HEK293T (cell line): ENCODE data around the gene ADCY10.
"Not testable (repeated sequence)": the region's sequence is repeated elsewhere in the genome, so short reads cannot be mapped to it uniquely, and the experiment has no call there.

Source experiments
- CTCF ChIA-PET: fragments of 350-600 bp; formaldehyde crosslinking; extraction: SDS; loops from one replicate; lab custom pipeline; 2021; ENCODE audit warnings: antibody characterized with exemption, inconsistent platforms; lab: Yijun Ruan, JAX
- POLR2A ChIA-PET: fragments of 350-600 bp; formaldehyde crosslinking; extraction: SDS; loops from one replicate; lab custom pipeline; 2020; ENCODE audit warnings: antibody characterized with exemption, inconsistent platforms; lab: Yijun Ruan, JAX
- DNase-seq: peaks from one replicate; pipeline ENCODE4 v3.0.0; 2012; ENCODE audit warnings: mixed read lengths; ENCODE audit errors: extremely low spot score
- ARNT ChIP-seq: fragments of 450-650 bp; IDR thresholded peaks from 2 replicates; pipeline ENCODE4 v1.6.1; 2017; ENCODE audit warnings: mild to moderate bottlenecking
- BHLHE40 ChIP-seq: fragments of 450-650 bp; IDR thresholded peaks from 2 replicates; pipeline ENCODE4 v1.6.1; 2016; ENCODE audit warnings: mild to moderate bottlenecking, moderate library complexity, borderline replicate concordance
- CTBP1 ChIP-seq: fragments of 450-650 bp; IDR thresholded peaks from 2 replicates; pipeline ENCODE4 v1.6.1; 2016; ENCODE audit warnings: borderline replicate concordance
- ELF4 ChIP-seq: fragments of 450-650 bp; IDR thresholded peaks from 2 replicates; pipeline ENCODE4 v1.6.1; 2017; ENCODE audit warnings: antibody characterized with exemption
- FOXA1 ChIP-seq: fragments of 450-650 bp; IDR thresholded peaks from 2 replicates; pipeline ENCODE4 v1.6.1; 2016; ENCODE audit warnings: mild to moderate bottlenecking
- FOXK2 ChIP-seq: fragments of 450-650 bp; IDR thresholded peaks from 2 replicates; pipeline ENCODE4 v1.6.1; 2016; ENCODE audit warnings: mild to moderate bottlenecking
- FOXM1 ChIP-seq: fragments of 450-650 bp; IDR thresholded peaks from 2 replicates; pipeline ENCODE4 v1.6.1; 2017; ENCODE audit warnings: mild to moderate bottlenecking, borderline replicate concordance
- HDGF ChIP-seq: fragments of 450-650 bp; IDR thresholded peaks from 2 replicates; pipeline ENCODE4 v1.6.1; 2017; ENCODE audit warnings: antibody characterized with exemption, borderline replicate concordance
- L3MBTL2 ChIP-seq: fragments of 450-650 bp; conservative IDR thresholded peaks from 2 replicates; pipeline ENCODE4 v1.6.1; 2016; ENCODE audit warnings: mild to moderate bottlenecking
- LEF1 ChIP-seq: fragments of 450-650 bp; IDR thresholded peaks from 2 replicates; pipeline ENCODE4 v1.6.1; 2017; ENCODE audit warnings: mild to moderate bottlenecking, borderline replicate concordance
- NFRKB ChIP-seq: fragments of 450-650 bp; IDR thresholded peaks from 2 replicates; pipeline ENCODE4 v1.6.1; 2016; ENCODE audit warnings: mild to moderate bottlenecking, moderate library complexity
- SP1 ChIP-seq: fragments of 450-650 bp; IDR thresholded peaks from 2 replicates; pipeline ENCODE4 v1.6.1; 2017
- SUZ12 ChIP-seq: fragments of 450-650 bp; IDR thresholded peaks from 2 replicates; pipeline ENCODE4 v1.6.1; 2016; ENCODE audit warnings: mild to moderate bottlenecking
- TARDBP ChIP-seq: fragments of 450-650 bp; IDR thresholded peaks from 2 replicates; pipeline ENCODE4 v1.6.1; 2016
- ZNF384 ChIP-seq: fragments of 450-650 bp; IDR thresholded peaks from 2 replicates; pipeline ENCODE4 v1.6.1; 2016
- TF ChIP-seq, protein P1 (sequence below): fragments of 450-650 bp; IDR thresholded peaks from 2 replicates; pipeline ENCODE4 v1.6.1; 2016

Gene ADCY10

DNA sequence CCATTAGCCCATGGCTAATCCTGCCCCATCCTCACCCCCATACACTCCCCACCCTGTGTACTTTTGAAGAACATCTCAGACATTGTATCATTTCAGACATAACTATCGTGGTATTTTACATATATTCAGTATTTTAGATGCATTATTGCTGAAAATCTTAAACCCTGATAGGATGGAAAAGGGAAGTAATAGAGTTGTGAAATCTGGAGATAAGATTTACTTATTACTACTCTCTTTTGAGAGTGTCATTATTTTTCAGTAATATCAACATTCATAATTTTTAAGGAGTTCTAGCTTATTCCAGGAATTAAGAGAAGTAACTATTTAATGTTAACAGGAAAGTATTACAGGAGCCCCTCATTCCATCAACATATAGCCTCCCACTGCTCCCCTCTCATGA is 34.4 kb downstream of the ADCY10 start:
- ChIA-PET POLR2A (no interaction called here), CTCF (no interaction called here)
- TF ChIP-seq SP1 (no peak), CTBP1 (no peak), HDGF (no peak), FOXK2 (no peak), NFRKB (no peak)
- TF ChIP-seq, protein P1, sequence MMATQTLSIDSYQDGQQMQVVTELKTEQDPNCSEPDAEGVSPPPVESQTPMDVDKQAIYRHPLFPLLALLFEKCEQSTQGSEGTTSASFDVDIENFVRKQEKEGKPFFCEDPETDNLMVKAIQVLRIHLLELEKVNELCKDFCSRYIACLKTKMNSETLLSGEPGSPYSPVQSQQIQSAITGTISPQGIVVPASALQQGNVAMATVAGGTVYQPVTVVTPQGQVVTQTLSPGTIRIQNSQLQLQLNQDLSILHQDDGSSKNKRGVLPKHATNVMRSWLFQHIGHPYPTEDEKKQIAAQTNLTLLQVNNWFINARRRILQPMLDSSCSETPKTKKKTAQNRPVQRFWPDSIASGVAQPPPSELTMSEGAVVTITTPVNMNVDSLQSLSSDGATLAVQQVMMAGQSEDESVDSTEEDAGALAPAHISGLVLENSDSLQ: no peak
- no peak for DNase-seq

DNA sequence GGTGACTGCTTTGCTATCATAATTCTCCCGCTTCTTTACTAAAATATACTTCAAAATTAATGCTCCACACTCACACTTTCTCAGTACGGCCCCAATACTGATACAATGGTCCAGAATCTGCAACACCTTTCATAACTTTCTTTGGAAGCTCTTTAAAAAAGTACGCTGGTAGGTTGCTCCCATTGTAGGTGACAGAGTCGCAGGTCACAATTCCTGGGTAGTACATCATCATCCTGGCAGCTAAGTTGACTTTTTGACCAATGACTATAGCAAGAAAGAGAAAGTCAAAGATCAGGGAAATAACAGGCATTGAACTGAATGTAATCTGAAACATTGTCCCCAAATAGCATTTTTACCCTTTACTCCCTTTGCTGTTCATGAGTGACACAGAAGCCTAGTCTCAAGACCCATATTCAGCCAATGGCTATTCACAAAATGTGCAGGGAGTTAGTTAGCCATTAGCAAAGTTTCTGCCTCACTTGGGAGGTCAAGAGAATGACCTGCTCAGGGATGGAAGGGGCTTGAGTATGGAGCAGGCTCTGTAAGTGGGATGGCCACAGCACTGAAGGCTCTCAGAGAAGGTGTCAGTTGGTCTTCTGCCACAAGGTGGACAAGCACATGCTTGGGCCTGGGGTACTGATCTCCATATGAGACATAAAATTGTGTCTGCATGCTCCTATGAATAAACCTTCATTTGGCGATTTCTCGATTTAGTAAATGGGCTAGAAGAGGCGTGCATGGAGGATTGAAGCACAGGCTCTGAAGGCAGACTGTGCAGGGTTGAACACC is 35.4 kb downstream of the ADCY10 start:
- TF ChIP-seq L3MBTL2 (no peak), ARNT (no peak), ELF4 (no peak), FOXM1 (no peak), SP1 (no peak), SUZ12 (no peak), LEF1 (no peak), TARDBP (no peak), FOXA1 (no peak)

DNA sequence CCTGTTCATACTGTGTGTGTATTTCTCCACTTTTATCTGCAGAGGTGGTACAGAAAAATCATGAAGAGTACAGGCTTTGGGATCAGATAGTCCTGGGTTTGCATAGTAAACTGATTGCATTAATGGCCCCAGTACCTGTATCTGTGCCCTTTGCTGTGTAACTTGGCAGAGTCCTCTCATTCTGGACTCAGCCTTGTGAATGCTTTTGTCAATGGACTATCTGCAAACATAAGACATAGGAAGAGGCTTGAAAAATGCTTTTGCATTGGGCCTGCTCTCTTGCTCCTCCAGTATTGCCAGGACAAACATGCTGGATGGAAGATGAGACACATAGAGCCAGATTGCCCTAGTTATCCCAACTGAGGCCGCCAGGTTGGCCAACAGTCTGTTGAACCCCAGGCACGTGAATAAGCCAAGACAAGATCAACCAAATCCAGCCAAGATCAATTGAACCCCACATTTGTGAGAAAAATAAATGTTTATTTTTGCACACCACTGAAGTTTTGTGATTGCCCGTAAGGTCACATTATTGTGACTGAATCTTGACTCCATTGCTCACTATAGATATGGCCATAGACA is 37.2 kb downstream of the ADCY10 start:
- no peak for DNase-seq
- ChIA-PET POLR2A (no interaction called here), CTCF (interaction anchor here (0.7 kb wide), 1 partner anchor 50 kb away, joined by 3 read pairs; no protein-coding TSS in a partner anchor)
- TF ChIP-seq CTBP1 (no peak), ARNT (no peak), FOXK2 (no peak), L3MBTL2 (no peak), LEF1 (no peak), TARDBP (no peak), FOXA1 (no peak), NFRKB (no peak), FOXM1 (no peak), ELF4 (no peak), BHLHE40 (no peak), HDGF (no peak), ZNF384 (no peak), SUZ12 (no peak), SP1 (no peak)
- TF ChIP-seq, protein P1: no peak

More for the DNA sequence above, 35.4 kb downstream of the ADCY10 start:
- ChIA-PET POLR2A (no interaction called here), CTCF (no interaction called here)
- DNase-seq: peak; percentile 35

DNA sequence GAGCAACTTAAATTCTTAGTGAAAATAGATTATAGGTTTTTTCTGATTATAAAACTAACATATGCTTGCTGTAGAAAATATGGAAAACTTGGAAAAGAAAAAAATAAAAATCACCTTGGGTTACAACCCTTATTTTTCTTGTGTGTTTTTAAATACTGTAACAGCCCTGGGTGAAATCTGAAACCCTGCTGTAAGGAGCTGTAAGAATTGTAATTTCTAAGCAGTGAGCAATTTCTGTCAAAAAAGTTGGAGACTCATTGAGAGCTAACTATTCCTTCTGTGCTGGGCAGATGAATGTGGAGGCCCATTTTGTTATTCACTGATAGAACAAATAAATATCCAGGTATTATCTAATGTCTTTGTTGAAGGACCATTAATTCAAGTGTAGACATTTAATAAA is 42.6 kb downstream of the ADCY10 start:
- DNase-seq: no peak
- TF ChIP-seq FOXA1 (no peak), FOXK2 (no peak), HDGF (no peak), FOXM1 (no peak), LEF1 (no peak), TARDBP (no peak), SUZ12 (no peak)
- CTCF ChIA-PET: interaction anchor here (1.1 to 1.5 kb wide), 2 partner anchors 9 to 211 kb away, joined by 3 to 9 read pairs; no protein-coding TSS in a partner anchor
- POLR2A ChIA-PET: interaction anchor here (1.0 kb wide), 1 partner anchor 10 kb away, joined by 3 read pairs; no protein-coding TSS in a partner anchor

DNA sequence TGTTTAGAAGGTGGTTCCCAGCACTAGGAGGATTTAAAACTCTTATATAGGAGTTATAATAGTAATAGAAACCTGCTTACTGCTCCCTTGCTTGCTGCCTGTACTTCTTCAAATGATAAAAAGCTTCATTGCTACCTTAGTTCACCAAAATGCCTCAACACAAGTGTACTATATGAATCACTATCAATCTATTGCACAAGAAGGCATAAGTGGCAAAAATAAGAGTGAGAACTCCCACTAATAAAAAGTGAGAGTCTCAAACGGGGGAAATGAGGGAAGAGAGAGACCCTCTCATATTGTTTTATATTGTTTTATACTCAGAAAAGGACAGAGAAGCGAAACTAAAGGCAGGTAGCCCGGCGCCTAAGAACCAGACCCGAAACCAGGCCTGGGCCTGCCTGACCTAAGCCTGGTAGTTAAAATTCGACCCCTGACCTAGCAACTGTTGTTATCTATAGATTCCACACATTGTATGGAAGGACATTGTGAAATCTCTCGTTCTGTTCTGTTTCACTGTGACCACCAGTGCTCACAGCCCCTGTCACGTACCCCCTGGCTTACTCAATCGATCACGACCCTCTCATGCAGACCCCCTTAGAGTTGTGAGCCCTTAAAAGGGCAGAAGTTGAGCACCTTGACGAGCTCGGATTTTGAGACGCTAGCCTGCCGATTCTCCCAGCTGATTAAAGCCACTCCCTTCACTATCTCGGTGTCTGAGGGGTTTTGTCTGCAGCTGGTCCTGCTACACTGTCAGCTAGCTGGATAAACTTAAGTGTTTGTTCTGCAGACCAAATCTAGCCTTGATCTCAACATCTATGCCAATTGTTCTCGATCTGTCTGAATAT is 44.6 kb downstream of the ADCY10 start:
- DNase-seq, CTCF ChIA-PET: not testable (repeated sequence)
- POLR2A ChIA-PET: interaction anchor here (0.6 kb wide), 1 partner anchor 66 kb away, joined by 3 read pairs; no protein-coding TSS in a partner anchor

DNA sequence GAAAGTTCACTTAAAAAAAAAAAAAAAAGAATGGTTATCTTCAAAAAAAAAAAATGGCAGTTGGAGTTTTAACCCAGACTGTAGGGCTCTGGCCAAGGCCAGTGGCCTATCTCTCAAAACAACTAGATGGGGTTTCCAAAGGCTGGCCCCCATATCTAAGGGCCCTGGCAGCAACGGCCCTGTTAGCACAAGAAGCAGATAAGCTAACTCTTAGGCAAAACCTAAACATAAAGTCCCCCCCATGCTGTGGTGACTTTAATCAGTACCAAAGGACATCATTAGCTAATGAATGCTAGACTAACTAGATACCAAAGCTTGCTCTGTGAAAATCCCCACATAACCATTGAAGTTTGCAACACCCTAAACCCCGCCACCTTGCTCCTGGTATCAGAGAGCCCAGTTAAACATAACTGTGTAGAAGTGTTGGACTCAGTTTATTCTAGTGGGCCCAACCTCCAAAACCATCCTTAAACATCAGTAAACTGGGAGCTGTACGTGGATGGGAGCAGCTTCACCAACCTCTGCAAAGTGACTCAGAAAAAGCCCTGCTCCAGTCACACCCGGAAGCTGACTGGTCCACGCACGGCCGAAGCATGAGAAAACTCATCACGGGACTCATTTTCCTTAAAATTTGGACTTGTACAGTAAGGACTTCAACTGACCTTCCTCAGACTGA is 47.1 kb downstream of the ADCY10 start:
- CTCF ChIA-PET: interaction anchor here (1.6 kb wide), 1 partner anchor 11 kb away, joined by 3 read pairs; no protein-coding TSS in a partner anchor
- POLR2A ChIA-PET, DNase-seq: not testable (repeated sequence)

DNA sequence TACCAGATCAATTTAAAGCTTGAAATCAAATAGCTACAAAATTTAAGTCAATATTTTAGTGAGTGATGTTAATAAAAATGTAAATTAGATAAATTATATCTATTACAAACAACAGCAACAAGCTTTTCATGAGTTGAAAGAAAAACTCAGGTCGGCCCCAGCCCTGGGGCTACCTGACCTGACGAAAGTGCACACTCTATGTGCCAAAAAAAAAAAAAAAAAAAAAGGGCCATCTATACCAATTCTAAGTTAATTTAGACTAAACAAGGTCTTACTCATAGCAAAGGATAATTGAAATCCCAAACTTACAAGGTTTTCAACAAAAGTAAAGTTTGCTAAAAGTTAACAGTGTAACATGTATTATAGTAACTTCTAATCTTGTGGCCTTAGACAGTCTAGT is 47.6 kb downstream of the ADCY10 start:
- CTCF ChIA-PET: interaction anchor here (1.6 kb wide), 1 partner anchor 11 kb away, joined by 3 read pairs; no protein-coding TSS in a partner anchor
- DNase-seq, POLR2A ChIA-PET: not testable (repeated sequence)

DNA sequence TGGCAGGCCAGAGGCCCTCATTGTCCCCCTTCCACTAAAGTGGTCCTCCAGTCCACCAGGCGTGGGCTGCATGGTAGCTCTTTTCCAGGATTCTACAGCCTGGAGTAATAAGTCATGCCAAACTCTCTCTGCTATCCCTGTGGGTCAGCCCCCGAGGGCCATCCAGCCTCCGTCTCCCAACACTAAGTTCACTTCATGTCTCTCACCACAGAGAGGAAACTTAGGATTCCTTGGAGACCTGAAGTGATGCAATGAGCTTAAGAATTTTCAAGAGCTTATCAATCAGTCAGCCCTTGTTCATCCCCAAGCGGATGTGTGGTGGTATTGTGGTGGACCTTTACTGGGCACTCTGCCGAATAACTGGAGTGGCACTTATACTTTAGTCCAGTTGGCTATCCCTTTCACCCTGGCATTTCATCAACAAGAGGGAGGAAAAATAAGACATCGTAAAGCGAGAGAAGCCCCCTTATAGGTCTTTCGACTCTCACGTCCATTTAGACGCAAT is 48.1 kb downstream of the ADCY10 start:
- POLR2A ChIA-PET, DNase-seq: not testable (repeated sequence)
- CTCF ChIA-PET: interaction anchor here (1.6 kb wide), 1 partner anchor 10 kb away, joined by 3 read pairs; no protein-coding TSS in a partner anchor

DNA sequence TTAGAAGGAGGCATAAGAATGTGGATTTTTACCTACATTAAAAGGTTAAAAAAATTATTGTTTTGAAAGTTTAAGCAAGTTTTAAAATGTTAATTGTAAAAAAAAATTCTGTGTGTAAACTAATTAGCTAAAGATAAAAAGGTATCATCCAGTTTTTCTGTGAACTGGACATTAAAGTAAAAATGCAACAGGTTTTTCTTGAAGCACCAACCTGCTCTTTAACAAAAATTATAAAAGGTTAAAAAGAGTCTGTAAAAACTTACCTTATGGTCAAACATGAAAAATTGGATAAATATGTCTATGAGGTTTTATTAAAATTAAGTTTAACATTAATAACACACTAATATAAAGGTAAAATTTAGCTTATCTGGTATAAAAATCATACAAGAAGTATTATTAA is 48.7 kb downstream of the ADCY10 start:
- DNase-seq, POLR2A ChIA-PET, CTCF ChIA-PET: not testable (repeated sequence)
